Measurements from ENCODE around the gene SIRT5.

The SIRT5 gene

GRCh38 chr6:13629459-13630116, 55.2 kb downstream of the SIRT5 start:
- no peak for DNase-seq (ENCODE audit: low read depth in 2 of 2, low spot score in 1 of 2)

- no peak for DNase-seq (ENCODE audit: low read depth in 2 of 2, low spot score in 1 of 2)
Measured at GRCh38 chr6:13630499-13630898, 56.1 kb downstream of the SIRT5 start.

DNA sequence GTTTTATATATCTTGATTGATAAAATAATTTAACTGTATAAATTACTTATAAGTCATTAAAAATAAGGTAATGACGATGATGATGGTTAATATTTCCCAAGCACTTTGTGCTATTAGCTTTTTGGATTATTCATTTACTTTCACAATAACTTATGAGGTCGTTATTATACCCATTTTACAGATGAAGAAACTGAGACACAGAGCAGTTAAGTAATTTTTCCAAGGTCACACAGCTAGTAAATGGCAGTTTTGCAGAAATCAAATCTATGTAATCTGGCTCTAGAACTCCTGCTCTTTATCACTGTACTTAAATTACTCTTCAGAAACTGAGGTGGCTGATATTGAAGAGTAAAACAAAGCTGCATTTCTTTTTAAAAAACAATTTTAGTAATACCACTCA, 58.9 kb downstream of the SIRT5 start:
- no peak for DNase-seq (ENCODE audit: low read depth in 2 of 2, low spot score in 1 of 2)

DNA sequence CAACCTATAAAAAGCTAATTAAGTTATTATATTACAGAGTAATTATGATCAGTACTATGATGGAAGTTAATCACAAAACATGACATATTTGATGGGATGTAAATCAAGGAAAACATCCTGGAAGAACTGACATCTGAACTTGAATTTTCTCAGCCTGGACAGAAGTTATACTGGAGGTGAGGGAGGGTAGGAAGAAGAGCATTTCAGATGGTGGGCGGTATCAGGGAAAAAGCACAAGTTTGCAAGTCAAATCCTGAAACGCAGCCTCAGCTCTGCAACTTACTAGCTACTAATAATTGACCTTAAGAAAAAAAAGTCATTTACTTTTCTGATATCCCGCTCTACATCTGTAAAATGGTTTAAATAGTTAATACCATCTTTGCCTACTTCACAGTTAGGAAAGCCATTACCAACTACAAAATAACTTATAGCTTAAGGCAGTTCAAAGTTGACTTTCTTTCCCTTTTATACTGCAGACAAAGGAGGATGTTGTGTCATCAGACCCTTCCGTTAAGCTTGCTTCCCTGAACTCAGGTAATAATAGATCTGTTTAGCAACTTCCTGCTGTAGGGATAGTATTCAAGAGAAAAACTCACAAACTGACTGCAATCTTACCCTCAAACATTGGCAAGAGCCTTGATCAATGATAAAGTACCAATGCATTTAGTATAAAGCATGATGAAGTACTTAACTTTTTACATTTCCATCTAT, 61.7 kb downstream of the SIRT5 start:
- DNase-seq (ENCODE audit: low read depth in 2 of 2, low spot score in 1 of 2), result no peak

DNA sequence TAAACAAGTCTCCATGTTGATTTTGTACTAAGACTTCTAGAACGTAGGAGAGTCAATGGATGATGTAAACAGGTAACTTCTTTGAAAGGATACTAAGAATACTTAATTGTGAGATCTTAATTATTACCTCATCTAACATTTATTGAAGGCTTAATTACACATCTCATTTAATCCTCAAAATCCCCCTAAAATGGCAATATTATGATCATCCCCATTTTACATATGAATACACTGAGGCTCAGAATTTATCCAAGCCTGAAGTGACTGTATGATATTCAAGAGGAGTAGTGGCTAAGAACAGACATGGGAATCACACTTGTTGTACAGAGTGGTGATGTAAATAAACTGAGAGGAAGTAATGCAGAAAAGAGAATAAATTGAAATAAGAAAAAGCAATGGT, 63.6 kb downstream of the SIRT5 start:
- DNase-seq (ENCODE audit: low read depth in 2 of 2, low spot score in 1 of 2), result no peak

DNA sequence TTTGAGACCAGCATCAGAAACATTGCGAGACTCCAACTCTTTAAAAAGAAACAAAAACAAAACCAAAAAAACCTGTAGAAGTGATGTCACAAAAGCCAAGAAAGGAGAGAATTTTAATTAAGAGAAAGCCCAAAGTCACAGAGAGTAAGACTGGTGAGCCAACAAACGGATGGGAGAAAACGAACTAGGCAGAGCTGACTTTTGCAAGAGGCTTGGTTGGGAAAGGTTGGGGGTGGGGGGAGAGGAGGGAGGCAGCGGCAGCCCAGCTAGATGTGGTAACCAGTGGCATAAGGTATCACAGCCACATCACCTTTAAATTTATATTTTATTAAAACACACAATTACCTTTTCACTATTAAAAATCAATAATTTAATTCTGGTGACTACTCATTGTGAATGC, 64.2 kb downstream of the SIRT5 start:
- no peak for DNase-seq (ENCODE audit: low read depth in 2 of 2, low spot score in 1 of 2)

GRCh38 chr6:13641315-13641714, 66.9 kb downstream of the SIRT5 start:
- no peak for DNase-seq (ENCODE audit: low read depth in 2 of 2, low spot score in 1 of 2)

DNA sequence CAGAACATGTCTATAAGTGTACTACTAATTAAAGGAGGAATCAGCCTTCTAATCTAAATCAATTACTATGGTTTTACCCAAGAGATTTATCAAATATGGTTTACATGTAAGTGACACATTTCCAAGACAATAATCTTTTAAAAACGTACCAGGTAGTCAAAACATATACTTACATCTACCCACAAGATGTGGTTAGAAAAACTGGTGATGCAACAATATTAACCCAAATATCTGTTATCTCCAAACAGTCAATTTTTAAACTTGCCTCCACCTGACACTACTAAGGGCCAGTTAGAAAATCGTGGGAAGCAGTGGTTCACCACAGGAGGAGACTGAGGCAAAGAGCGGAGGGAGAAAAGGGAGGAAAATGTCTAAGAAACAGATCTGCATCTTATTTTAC, 68.7 kb downstream of the SIRT5 start:
- no peak for DNase-seq (ENCODE audit: low read depth in 2 of 2, low spot score in 1 of 2)

DNA sequence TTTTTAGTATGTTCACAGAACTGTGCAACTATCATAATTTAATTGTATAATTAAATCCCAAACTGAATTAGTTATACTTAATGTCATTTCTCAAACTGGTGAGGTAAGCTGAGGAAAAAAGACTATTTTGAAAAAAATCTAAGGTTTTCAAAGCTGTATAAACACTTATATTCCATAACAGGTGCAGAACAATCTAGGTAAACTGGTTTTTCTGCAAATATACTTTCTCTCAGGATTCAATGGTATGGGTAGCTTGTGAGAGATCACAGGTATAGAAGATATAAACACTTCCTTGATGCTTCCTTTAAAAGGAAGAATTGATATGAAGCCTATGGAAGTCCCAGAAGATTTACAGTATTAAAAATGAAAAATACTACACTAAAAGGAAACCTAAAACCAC, 74.4 kb downstream of the SIRT5 start:
- no peak for DNase-seq (ENCODE audit: low read depth in 2 of 2, low spot score in 1 of 2)

DNA sequence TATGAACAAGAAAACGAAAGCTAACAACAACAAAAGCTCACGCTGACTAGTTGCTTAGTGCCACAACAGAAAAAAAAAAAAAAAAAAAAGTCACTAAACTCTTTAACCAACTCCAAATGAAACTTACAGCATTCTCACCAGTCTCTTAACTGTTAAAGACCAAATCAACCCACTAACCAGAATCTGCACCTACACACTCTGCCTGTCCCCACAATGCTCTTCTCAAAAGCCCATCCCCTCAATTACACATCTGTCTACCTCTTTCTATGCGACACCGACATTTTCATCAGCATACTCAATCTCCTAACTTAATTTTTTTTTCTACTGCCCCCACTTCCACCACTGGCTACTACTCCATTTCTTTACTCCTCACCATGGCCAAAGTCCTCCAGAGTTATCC, 75.0 kb downstream of the SIRT5 start:
- DNase-seq (ENCODE audit: low read depth in 2 of 2, low spot score in 1 of 2), result no peak

DNA sequence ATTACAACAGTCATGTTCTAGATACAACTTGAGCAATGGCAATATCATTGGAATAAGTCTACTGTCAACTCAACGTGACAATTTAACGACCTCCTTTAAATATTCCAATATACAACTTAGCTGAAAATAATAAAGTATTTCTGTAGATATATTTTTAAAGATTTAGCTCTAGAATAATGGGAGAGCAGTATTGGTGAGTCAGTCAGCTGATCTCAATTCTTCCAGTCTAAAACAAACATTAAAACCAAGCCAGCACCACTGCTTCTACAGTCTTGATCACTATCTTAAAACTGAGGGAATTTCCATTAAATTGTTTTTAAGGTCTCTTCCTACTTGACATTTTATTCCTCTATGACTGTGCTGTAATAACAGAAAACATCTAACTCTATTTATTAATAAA, 78.9 kb downstream of the SIRT5 start:
- no peak for DNase-seq (ENCODE audit: low read depth in 2 of 2, low spot score in 1 of 2)

DNA sequence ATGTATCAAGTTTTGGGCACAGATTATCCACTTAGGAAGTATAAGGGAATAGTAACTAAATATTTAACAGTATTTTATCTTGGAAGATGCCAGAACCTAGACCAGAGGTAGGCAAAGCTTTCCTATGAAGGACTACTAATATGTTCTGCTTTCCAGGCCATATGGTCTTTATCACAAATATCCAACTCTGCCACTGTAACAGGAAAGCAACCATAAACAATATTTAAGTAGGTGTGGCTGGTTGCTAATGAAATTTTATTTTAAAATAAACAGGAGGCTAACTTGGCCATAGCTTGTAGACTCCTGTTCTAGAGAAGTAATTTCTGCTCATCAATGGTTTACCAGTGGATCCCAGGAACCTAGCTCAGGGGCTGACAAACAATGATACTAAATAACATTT, 80.1 kb downstream of the SIRT5 start:
- DNase-seq (ENCODE audit: low read depth in 2 of 2, low spot score in 1 of 2), result no peak

DNA sequence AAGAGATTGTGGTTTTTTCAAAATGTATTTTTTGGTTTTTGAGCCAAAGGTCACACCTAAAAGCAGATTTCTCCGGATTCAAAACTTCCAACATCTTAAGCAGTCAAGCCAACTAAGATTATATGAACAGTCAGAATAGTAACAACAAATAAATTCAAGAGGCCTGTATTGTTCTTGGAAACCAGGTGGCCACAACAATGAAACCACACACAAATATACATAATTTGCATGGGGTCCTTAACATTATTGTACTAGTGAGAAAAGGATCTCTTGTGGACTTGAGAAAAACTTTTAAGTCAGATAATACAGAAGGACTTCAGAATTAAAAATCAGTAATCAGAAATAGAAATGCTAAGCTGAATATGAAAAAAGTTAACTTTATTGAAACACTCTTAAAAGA, 81.3 kb downstream of the SIRT5 start:
- no peak for DNase-seq (ENCODE audit: low read depth in 2 of 2, low spot score in 1 of 2)

DNA sequence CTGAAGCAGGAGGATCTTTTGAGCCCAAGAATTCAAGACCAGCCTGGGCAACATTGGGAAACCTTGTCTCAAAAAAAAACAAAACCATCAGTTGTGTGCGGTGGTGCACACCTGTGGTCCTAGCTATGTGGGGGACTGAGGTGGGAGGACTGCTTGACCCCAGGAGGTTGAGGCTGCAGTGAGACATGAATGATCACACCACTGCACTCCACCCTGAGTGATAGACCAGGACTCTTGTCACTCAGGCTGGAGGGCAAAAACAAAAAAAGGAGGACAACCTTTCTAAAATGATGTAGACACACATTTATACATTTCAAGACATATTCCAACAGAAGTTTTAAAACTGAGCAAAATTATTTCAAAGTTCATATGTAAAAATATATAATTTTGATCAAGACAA, 85.9 kb downstream of the SIRT5 start:
- no peak for DNase-seq (ENCODE audit: low read depth in 2 of 2, low spot score in 1 of 2)

- DNase-seq (ENCODE audit: low read depth in 2 of 2, low spot score in 1 of 2), result no peak
Measured at GRCh38 chr6:13660893-13661292, 86.5 kb downstream of the SIRT5 start.

GRCh38 chr6:13661647-13662046, 87.2 kb downstream of the SIRT5 start:
- DNase-seq (ENCODE audit: low read depth in 2 of 2, low spot score in 1 of 2), result no peak

DNA sequence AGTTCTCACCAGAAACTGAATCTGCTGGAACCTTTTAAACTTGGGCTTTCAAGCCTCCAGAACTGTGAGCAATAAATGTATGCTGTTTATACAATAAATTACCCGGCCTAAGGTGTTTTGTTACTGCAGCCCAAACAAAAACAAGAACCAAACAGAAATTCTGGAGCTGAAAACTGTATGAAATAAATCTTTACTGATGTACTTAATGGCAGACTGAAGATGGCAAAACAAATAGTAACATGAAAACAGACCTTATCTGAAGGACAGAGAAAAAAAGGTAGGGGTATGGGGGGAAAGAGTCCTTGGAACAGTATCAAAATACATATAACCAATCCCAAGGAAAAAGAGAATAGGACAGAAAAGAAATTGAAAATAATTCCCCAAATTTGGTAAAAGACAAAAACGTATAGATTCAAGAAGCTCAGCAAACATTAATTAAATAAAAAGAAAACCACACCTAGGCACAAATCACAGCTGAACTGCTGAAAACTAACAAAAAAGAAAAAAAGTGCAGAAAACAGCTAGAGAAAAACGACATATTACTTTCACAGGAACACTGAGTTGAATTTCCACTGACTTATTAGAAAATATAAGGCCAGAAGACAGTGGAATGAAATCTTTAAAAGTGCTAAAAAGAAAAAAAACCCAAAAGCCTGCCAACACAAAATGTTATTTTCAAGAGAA, 88.4 kb downstream of the SIRT5 start:
- no peak for DNase-seq (ENCODE audit: low read depth in 2 of 2, low spot score in 1 of 2)

DNA sequence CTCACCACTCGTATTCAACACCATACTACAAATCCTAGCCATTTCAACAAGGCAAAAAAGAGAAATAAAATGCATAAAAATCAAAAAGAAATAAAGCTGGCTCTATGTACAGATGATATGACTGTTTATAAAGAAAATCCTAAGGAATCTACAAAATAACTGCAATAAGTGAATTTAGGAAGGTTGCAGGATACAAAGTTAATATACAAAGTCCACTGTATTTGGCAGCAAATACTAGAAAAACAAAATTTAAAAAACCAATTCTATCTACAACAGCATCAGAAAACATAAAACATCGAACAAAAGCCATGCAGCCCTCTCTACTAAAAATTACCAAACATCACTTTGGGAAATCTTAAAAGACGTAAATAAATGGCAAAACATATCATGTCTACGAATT, 89.6 kb downstream of the SIRT5 start:
- DNase-seq (ENCODE audit: low read depth in 2 of 2, low spot score in 1 of 2), result no peak
